PFSK-1 (cell line): ENCODE results near the gene CBX7.

Experiments used
- FOXP2 ChIP-seq: optimal IDR thresholded peaks from 2 replicates; pipeline ENCODE3; 2011; ENCODE audit warnings: borderline replicate concordance, control low read depth, inconsistent platforms; ENCODE audit not compliant: insufficient read depth; ENCODE audit errors: extremely low read length, extremely low read depth
- POLR2AphosphoS5 ChIP-seq: IDR thresholded peaks from 2 replicates; pipeline ENCODE4 v1.6.1; 2012; ENCODE audit warnings: low read depth, mild to moderate bottlenecking, control low read depth, low read length, moderate library complexity
- SIN3A ChIP-seq: IDR thresholded peaks from 2 replicates; pipeline ENCODE4 v1.6.1; 2012; ENCODE audit warnings: mild to moderate bottlenecking, low read length, moderate library complexity, borderline replicate concordance; ENCODE audit not compliant: insufficient read depth
- TAF1 ChIP-seq: IDR thresholded peaks from 2 replicates; pipeline ENCODE4 v1.6.1; 2012; ENCODE audit warnings: low read length, control low read depth, borderline replicate concordance; ENCODE audit not compliant: insufficient read depth
- TF ChIP-seq, protein P1 (sequence below), 2 experiments: IDR thresholded peaks; 2 replicates each; pipeline versions ENCODE4 v1.6.1 to v1.8.0; 2011 to 2012; ENCODE audit warnings: low read depth in 2 of 2, low read length in 2 of 2, control low read depth in 1 of 2, inconsistent platforms in 1 of 2, mild to moderate bottlenecking in 1 of 2, moderate library complexity in 1 of 2; ENCODE audit not compliant: insufficient read depth in 1 of 2

The CBX7 gene

DNA sequence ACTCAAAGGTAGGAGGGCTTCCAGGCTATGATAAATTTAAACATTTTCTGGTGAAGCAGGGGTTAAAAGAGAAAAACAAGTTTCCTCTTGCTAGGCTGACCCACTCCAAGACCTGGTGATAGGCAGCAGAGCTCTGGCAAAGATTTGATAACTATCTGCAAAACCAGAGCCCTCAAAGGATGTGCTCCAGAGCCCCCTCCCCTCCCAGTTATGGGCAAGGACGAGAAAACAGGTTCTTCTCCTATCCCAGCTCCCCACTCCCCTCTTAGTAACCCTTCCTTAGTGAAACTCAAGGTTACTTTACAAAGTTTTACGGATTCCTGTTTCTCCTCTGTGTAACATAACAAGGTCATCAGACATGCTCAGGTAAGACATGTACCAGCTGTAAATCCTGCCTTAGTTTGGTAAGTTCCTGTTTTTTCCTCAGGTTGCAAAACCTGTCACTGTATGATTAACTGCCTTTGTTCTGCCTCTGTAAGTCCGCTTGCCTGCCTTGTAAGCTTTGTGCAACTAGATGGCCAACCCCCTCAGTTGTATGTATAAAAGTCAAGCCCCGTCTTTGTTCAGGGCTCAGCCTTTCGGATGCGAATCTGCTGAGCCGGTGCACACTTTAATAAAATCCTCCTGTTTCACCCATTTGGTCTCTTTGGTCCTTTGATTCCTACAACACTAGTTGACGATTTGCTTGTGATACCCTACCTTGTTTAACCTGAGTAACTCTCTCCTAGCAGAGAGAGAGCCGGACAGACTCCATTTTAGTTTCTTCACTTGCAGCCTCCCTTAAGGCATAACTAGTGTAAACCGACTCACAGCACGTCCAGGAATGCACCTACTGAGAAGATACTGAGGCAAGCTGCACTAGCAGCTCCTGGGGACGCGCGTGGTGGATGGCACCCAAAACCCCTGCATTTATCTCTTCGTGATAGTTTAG lies 41.6 kb downstream of the CBX7 start:
- no peak for TF ChIP-seq FOXP2
- no peak for TF ChIP-seq POLR2AphosphoS5
- TF ChIP-seq, protein P1, sequence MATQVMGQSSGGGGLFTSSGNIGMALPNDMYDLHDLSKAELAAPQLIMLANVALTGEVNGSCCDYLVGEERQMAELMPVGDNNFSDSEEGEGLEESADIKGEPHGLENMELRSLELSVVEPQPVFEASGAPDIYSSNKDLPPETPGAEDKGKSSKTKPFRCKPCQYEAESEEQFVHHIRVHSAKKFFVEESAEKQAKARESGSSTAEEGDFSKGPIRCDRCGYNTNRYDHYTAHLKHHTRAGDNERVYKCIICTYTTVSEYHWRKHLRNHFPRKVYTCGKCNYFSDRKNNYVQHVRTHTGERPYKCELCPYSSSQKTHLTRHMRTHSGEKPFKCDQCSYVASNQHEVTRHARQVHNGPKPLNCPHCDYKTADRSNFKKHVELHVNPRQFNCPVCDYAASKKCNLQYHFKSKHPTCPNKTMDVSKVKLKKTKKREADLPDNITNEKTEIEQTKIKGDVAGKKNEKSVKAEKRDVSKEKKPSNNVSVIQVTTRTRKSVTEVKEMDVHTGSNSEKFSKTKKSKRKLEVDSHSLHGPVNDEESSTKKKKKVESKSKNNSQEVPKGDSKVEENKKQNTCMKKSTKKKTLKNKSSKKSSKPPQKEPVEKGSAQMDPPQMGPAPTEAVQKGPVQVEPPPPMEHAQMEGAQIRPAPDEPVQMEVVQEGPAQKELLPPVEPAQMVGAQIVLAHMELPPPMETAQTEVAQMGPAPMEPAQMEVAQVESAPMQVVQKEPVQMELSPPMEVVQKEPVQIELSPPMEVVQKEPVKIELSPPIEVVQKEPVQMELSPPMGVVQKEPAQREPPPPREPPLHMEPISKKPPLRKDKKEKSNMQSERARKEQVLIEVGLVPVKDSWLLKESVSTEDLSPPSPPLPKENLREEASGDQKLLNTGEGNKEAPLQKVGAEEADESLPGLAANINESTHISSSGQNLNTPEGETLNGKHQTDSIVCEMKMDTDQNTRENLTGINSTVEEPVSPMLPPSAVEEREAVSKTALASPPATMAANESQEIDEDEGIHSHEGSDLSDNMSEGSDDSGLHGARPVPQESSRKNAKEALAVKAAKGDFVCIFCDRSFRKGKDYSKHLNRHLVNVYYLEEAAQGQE (IDR thresholded peaks at IDR 0.05; ENCODE audit: insufficient read depth in 1 of 2, low read depth in 2 of 2, low read length in 2 of 2), result no peak
- TF ChIP-seq TAF1, result no peak
- no peak for TF ChIP-seq SIN3A

DNA sequence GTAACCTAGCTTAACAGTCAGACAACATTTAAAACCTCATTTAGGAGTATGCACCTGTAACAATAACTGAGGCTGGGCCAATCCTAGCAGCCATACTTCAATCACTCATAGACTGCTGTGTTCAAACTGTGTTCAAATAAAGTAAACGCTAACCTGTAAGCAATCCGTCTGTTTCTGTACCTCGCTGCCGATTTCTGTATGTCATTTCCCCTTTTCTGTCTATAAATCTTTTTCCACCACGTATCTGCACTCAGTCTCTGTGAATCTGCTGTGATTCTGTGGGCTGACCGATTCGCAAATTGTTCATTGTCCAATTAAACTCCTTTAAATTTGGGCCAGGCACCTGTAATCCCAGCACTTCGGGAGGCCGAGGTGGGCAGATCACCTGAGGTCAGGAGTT lies 43.1 kb downstream of the CBX7 start:
- no peak for TF ChIP-seq POLR2AphosphoS5
- TF ChIP-seq FOXP2, result no peak
- TF ChIP-seq, protein P1 (IDR thresholded peaks at IDR 0.05; ENCODE audit: insufficient read depth in 1 of 2, low read depth in 2 of 2, low read length in 2 of 2), result no peak
- TF ChIP-seq SIN3A, result no peak
- TF ChIP-seq TAF1, result no peak

DNA sequence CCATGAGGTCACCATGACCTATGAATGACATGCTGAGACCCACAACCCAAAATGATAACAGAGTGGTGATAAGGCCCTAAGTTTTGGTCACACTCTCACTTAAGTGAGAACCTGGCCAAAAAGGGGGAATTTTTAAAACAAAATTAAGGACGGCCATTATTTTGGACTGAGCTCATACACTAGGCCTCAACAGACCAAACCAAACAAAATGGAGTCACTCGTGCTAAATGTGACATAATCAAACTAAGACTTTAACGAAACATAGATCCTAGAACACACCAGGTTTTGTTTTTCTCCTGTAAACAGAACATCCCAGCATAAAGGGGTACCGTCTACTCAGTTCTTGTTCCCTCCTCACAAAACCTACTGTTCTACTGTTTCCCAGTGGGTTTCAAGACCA lies 44.0 kb downstream of the CBX7 start:
- no peak for TF ChIP-seq FOXP2
- no peak for TF ChIP-seq TAF1
- TF ChIP-seq SIN3A, result no peak
- no peak for TF ChIP-seq POLR2AphosphoS5
- TF ChIP-seq, protein P1 (IDR thresholded peaks at IDR 0.05; ENCODE audit: insufficient read depth in 1 of 2, low read depth in 2 of 2, low read length in 2 of 2), result no peak

DNA sequence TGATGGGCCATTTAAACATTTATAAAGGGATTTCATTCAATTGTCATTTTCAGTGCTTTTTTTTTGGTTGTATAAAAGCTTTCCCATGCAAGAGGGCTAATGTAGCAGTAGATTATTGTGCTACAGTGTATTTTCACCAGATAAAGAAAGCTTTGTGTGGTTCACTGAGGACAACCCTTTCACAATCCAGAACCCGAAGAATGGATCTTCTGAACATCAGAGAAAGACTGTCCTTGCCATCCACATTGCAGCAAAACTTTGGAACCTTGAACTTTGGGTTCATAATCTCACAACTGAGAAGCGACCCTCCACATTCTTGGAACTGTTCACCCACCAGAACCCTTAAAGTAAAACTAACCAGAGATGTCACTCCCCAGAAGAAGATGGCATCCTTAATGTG lies 46.2 kb downstream of the CBX7 start:
- TF ChIP-seq POLR2AphosphoS5 (no peak), FOXP2 (no peak), SIN3A (no peak), TAF1 (no peak)
- TF ChIP-seq, protein P1 (IDR thresholded peaks at IDR 0.05; ENCODE audit: insufficient read depth in 1 of 2, low read depth in 2 of 2, low read length in 2 of 2), result no peak

DNA sequence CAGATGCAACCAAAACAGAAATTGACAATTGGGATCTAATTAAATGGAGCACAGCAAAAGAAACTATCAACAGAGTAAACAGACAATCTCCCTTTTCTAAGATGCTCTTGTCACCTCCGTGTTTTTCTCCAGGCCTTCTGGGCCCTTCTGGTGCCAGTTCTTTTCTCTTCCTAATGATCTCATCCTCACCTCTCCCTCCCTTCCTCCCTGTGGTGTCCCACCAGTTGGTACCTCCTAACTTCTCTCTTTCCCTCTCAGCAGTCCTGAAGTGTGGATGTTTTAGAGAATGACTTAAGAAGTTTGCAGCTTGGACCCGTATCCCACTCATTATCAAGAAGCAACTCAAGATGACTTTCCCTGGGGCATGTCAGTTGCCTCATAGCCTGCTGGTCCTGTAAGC lies 49.0 kb downstream of the CBX7 start:
- TF ChIP-seq, protein P1 (IDR thresholded peaks at IDR 0.05; ENCODE audit: insufficient read depth in 1 of 2, low read depth in 2 of 2, low read length in 2 of 2), result no peak
- TF ChIP-seq SIN3A (no peak), POLR2AphosphoS5 (no peak), FOXP2 (no peak), TAF1 (no peak)
